HepG2 (cell line): ENCODE measurements around the gene COX7A1. TPM values are rescaled to one million over a fixed set of nuclear protein-coding genes. Genes with fewer than 3 reads are reported as not detected.

Experiments
- ATAC-seq: fragments of 200-7000 bp; cut with Tn5 transposase; 3 replicates; pipeline ENCODE4 v1.9.1; 2020; ENCODE audit warnings: mild to moderate bottlenecking, moderate library complexity
- BruUV-seq: library from RNA; stranded (reverse); fragments of 400-500 nt; replicated peaks from 2 replicates; lab custom pipeline; 2021; lab: Mats Ljungman, UMichigan
- CTCF ChIA-PET: fragments of 300-600 bp; formaldehyde crosslinking; extraction: SDS; loops from one replicate; lab custom pipeline; 2021; ENCODE audit warnings: low total read pairs, inconsistent platforms, low intra/inter-chr PET ratio; lab: Yijun Ruan, JAX
- POLR2A ChIA-PET: fragments of 350-600 bp; sonication (Branson Sonifier 250); formaldehyde crosslinking; loops from one replicate; lab custom pipeline; 2020; ENCODE audit warnings: antibody characterized with exemption, inconsistent platforms; lab: Yijun Ruan, JAX
- DNase-seq: peaks from one replicate; pipeline ENCODE4 v3.0.0-alpha.2; 2015; ENCODE audit warnings: low spot score
- FAIRE-seq: peaks from 3 replicates; lab custom pipeline; 2011; peaks lifted over from hg19 to GRCh38; lab: Jason Lieb, UNC
- H2AFZ ChIP-seq: one replicate; pipeline ENCODE4 v1.6.1; 2011; ENCODE audit warnings: low read length, inconsistent platforms
- H3K27ac ChIP-seq: fragments of 300-600 bp; 3 replicates; pipeline ENCODE4 v1.8.0; 2011; ENCODE audit warnings: mixed run types, mild to moderate bottlenecking, mixed read lengths, low read length, inconsistent platforms; ENCODE audit not compliant: insufficient read depth; ENCODE audit errors: extremely low read length
- H3K27me3 ChIP-seq, 2 experiments: fragments of 200-600 bp in 1 of 2; 2 replicates in 1 of 2; 3 replicates in 1 of 2; pipeline versions ENCODE4 v1.6.0 to v1.8.0; 2011; ENCODE audit warnings: low read length in 2 of 2, mild to moderate bottlenecking in 2 of 2, moderate library complexity in 2 of 2, inconsistent platforms in 1 of 2; ENCODE audit not compliant: insufficient read depth in 2 of 2, control insufficient read depth in 1 of 2
- H3K36me3 ChIP-seq, 2 experiments: fragments of 200-600 bp in 1 of 2; replicated peaks in 1 of 2; 2 replicates in 1 of 2; 3 replicates in 1 of 2; pipeline versions ENCODE4 v1.5.1 to v1.8.0; 2011; ENCODE audit warnings: low read length in 2 of 2, inconsistent platforms in 1 of 2; ENCODE audit not compliant: insufficient read depth in 2 of 2, control insufficient read depth in 1 of 2
- H3K4me1 ChIP-seq: 2 replicates; pipeline ENCODE4 v1.5.1; 2012; ENCODE audit warnings: low read length, inconsistent platforms; ENCODE audit not compliant: insufficient read depth
- H3K4me2 ChIP-seq: 2 replicates; pipeline ENCODE4 v1.6.0; 2011; ENCODE audit warnings: low read depth, low read length, inconsistent platforms
- H3K4me3 ChIP-seq, 3 experiments: fragments of 200-600 bp in 1 of 3; sonication (generic), shearing (Covaris generic) in 1 of 3; replicated peaks in 1 of 3; 2 replicates each; pipeline ENCODE4 v1.5.1; 2011 to 2016; ENCODE audit warnings: low read length in 3 of 3, inconsistent platforms in 2 of 3, low read depth in 2 of 3, mild to moderate bottlenecking in 2 of 3, control low read depth in 1 of 3, mixed read lengths in 1 of 3; ENCODE audit not compliant: insufficient read depth in 1 of 3
- H3K79me2 ChIP-seq: one replicate; pipeline ENCODE4 v1.6.1; 2011; ENCODE audit warnings: low read length, inconsistent platforms; ENCODE audit not compliant: insufficient read depth
- H3K9ac ChIP-seq: 2 replicates; pipeline ENCODE4 v1.6.0; 2011; ENCODE audit warnings: mild to moderate bottlenecking, low read depth, low read length, inconsistent platforms; ENCODE audit not compliant: insufficient read depth
- H3K9me3 ChIP-seq: 2 replicates; pipeline ENCODE4 v1.5.1; 2012; ENCODE audit warnings: mild to moderate bottlenecking, low read length
- H4K20me1 ChIP-seq: 2 replicates; pipeline ENCODE4 v1.6.0; 2011; ENCODE audit warnings: inconsistent platforms, mild to moderate bottlenecking, low read length, moderate library complexity; ENCODE audit not compliant: insufficient read depth
- AGO2 ChIP-seq: fragments of 200-400 bp; formaldehyde crosslinking; optimal IDR thresholded peaks from 2 replicates; pipeline ENCODE3; 2017; ENCODE audit warnings: mild to moderate bottlenecking, low read depth, low read length, moderate library complexity
- DMAP1 ChIP-seq: IDR thresholded peaks from 2 replicates; pipeline ENCODE4 v1.6.1; 2016
- HNRNPLL ChIP-seq: fragments of 200-400 bp; formaldehyde crosslinking; IDR thresholded peaks from 2 replicates; pipeline ENCODE4 v1.6.1; 2017; ENCODE audit warnings: mild to moderate bottlenecking, low read depth, low read length; ENCODE audit not compliant: poor library complexity, severe bottlenecking
- KDM3A ChIP-seq: IDR thresholded peaks from 2 replicates; pipeline ENCODE4 v1.6.1; 2018; ENCODE audit warnings: low read depth, missing compliant biosample characterization
- MIXL1 ChIP-seq: IDR thresholded peaks from 2 replicates; pipeline ENCODE4 v1.6.1; 2016
- NFRKB ChIP-seq: fragments of 450-650 bp; IDR thresholded peaks from 2 replicates; pipeline ENCODE4 v1.6.1; 2017
- ONECUT2 ChIP-seq: sonication (generic); formaldehyde crosslinking; IDR thresholded peaks from 2 replicates; pipeline ENCODE4 v1.4.0; 2020; ENCODE audit warnings: missing genetic modification reagents
- PBX2 ChIP-seq: IDR thresholded peaks from 2 replicates; pipeline ENCODE4 v1.6.1; 2016; ENCODE audit warnings: control low read depth
- POLR2G ChIP-seq: fragments of 200-400 bp; formaldehyde crosslinking; IDR thresholded peaks from 2 replicates; pipeline ENCODE4 v1.6.1; 2018; ENCODE audit warnings: mild to moderate bottlenecking, low read depth, low read length, moderate library complexity
- RBFOX2 ChIP-seq: fragments of 200-400 bp; formaldehyde crosslinking; IDR thresholded peaks from 2 replicates; pipeline ENCODE4 v1.6.1; 2017; ENCODE audit warnings: low read depth, mild to moderate bottlenecking, low read length
- RFX5 ChIP-seq: IDR thresholded peaks from 2 replicates; pipeline ENCODE4 v1.6.1; 2011; ENCODE audit warnings: low read depth, low read length, improper control_type of control experiment
- WGBS: methylation state at CpG from one replicate; pipeline ENCODE4 v1.1.6; 2017; ENCODE audit warnings: low lambda C conversion rate; 5-methylcytosine and 5-hydroxymethylcytosine counted together
- in situ Hi-C: cut with HindIII; loops from 2 replicates; pipeline ENCODE4 v1.10.0; 2017; ENCODE audit warnings: low pct_unique_long_range_greater_than_20kb; ENCODE audit not compliant: extremely low pct_ligation_motif_present
- intact Hi-C: fragments of 100-400 bp; cut with micrococcal nuclease; formaldehyde crosslinking; loops from one replicate; pipeline ENCODE4 v1.10.0; 2022; ENCODE audit not compliant: unreplicated experiment
- polyA plus RNA-seq, 8 experiments: library from polyadenylated mRNA; depleted of rRNA in 3 of 8; stranded (reverse) in 7 of 8; unstranded in 1 of 8; fragments of >200 nt; fragmentation: Illumina TruSeq in 4 of 8; extraction: Trizol in 4 of 8; gene quantifications; 2 replicates each; pipeline versions ENCODE4 v1.2.1 to v1.2.3, GENCODE V29; 2011 to 2016; ENCODE audit warnings: low read depth in 4 of 8, missing spikeins in 1 of 8, mixed read lengths in 1 of 8; ENCODE audit not compliant: insufficient read depth in 1 of 8
- total RNA-seq, 5 experiments: library from RNA; depleted of rRNA; stranded (reverse); fragments of >200 nt; fragmentation: Illumina TruSeq; extraction: Trizol; gene quantifications; 2 replicates each; pipeline ENCODE4 v1.2.3, GENCODE V29; 2016; ENCODE audit warnings: low read depth in 1 of 5
- TF ChIP-seq, protein P1 (sequence below): conservative IDR thresholded peaks from 2 replicates; pipeline ENCODE4 v1.6.1; 2018; ENCODE audit warnings: missing genetic modification reagents
- TF ChIP-seq, protein P2 (sequence below): sonication (generic); formaldehyde crosslinking; IDR thresholded peaks from 2 replicates; pipeline ENCODE4 v1.4.0; 2020; ENCODE audit warnings: missing genetic modification reagents

Gene COX7A1
- total and polyA plus RNA-seq, 2 of the 13 experiments (the other 11 are each of a cell fraction or from before 2014, with no cell fraction given), result not detected

DNA sequence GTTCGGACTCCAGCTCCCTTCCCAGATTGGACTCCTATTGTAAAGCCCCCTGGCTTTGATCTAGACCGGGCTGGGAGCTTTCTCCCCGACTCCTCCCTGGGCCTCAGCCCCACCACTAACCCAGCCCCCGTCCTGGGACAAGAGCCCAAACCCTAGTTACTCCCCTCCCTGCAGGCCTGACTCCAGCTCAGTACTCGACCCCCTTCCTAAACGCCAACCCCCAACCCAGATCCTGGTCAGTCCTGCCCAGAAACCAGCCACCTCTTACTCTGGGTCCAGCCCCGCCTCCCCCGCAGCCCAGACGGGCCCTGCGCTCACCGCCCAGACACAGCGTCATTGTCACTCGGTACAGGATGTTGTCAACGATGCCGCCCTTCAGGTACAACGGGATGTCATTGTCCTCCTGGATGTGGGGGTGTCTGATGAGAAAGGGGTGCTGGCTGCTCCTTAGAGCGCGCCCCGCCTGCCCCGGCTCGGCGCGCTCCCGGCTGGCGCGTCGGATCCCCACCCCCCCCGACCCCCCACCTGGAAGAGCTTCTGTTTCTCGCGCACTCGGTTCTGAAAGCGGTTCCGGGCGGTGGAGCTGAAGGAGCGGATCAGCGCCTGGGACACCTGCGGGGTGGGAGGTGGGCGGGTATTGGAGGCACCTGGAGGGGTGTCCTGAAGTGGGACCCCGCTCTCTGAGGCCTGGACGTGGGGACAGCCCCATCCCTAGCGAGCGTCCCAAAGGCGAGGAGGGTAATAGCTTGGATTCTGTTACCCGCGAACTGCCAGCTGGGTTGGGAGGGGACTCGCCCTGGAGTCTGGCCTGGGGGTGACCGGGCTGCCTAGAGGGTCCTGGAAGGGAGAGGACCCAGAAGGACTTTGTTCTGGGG lies 866 bp downstream of the COX7A1 start:
- DNase-seq (no peak), ATAC-seq (no peak), FAIRE-seq (no peak)
- Histone ChIP-seq H3K27me3 (no peaks in the 10 kb centered on the region), H3K9ac (no peak overlapping the region), H3K4me2 (no peak overlapping the region), H3K4me3 (no peak overlapping the region), H4K20me1 (no peaks in the 10 kb centered on the region), H3K79me2 (no peaks in the 10 kb centered on the region), H3K27ac (no peak overlapping the region), H3K4me1 (no peaks in the 10 kb centered on the region), H2AFZ (no peak overlapping the region), H3K9me3 (no peaks in the 10 kb centered on the region), H3K36me3 (peaks cover 18 to 37% of the 10 kb centered on the region in 2 experiments; a peak in 4 of 5 replicates)
- TF ChIP-seq NFRKB, result no peak
- TF ChIP-seq MIXL1 (CRISPR knock-in tag), result no peak
- TF ChIP-seq RFX5, result no peak
- no peak for TF ChIP-seq DMAP1 (CRISPR knock-in tag)
- TF ChIP-seq AGO2, result peak; percentile 67
- peak; percentile 20; the same call in 1 of the 2 replicates for TF ChIP-seq POLR2G
- TF ChIP-seq ONECUT2 (CRISPR knock-in tag), result no peak
- TF ChIP-seq, protein P1, sequence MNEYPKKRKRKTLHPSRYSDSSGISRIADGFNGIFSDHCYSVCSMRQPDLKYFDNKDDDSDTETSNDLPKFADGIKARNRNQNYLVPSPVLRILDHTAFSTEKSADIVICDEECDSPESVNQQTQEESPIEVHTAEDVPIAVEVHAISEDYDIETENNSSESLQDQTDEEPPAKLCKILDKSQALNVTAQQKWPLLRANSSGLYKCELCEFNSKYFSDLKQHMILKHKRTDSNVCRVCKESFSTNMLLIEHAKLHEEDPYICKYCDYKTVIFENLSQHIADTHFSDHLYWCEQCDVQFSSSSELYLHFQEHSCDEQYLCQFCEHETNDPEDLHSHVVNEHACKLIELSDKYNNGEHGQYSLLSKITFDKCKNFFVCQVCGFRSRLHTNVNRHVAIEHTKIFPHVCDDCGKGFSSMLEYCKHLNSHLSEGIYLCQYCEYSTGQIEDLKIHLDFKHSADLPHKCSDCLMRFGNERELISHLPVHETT (CRISPR knock-in tag), result no peak
- no peak for TF ChIP-seq PBX2 (CRISPR knock-in tag)
- TF ChIP-seq KDM3A (CRISPR knock-in tag), result no peak
- TF ChIP-seq, protein P2, sequence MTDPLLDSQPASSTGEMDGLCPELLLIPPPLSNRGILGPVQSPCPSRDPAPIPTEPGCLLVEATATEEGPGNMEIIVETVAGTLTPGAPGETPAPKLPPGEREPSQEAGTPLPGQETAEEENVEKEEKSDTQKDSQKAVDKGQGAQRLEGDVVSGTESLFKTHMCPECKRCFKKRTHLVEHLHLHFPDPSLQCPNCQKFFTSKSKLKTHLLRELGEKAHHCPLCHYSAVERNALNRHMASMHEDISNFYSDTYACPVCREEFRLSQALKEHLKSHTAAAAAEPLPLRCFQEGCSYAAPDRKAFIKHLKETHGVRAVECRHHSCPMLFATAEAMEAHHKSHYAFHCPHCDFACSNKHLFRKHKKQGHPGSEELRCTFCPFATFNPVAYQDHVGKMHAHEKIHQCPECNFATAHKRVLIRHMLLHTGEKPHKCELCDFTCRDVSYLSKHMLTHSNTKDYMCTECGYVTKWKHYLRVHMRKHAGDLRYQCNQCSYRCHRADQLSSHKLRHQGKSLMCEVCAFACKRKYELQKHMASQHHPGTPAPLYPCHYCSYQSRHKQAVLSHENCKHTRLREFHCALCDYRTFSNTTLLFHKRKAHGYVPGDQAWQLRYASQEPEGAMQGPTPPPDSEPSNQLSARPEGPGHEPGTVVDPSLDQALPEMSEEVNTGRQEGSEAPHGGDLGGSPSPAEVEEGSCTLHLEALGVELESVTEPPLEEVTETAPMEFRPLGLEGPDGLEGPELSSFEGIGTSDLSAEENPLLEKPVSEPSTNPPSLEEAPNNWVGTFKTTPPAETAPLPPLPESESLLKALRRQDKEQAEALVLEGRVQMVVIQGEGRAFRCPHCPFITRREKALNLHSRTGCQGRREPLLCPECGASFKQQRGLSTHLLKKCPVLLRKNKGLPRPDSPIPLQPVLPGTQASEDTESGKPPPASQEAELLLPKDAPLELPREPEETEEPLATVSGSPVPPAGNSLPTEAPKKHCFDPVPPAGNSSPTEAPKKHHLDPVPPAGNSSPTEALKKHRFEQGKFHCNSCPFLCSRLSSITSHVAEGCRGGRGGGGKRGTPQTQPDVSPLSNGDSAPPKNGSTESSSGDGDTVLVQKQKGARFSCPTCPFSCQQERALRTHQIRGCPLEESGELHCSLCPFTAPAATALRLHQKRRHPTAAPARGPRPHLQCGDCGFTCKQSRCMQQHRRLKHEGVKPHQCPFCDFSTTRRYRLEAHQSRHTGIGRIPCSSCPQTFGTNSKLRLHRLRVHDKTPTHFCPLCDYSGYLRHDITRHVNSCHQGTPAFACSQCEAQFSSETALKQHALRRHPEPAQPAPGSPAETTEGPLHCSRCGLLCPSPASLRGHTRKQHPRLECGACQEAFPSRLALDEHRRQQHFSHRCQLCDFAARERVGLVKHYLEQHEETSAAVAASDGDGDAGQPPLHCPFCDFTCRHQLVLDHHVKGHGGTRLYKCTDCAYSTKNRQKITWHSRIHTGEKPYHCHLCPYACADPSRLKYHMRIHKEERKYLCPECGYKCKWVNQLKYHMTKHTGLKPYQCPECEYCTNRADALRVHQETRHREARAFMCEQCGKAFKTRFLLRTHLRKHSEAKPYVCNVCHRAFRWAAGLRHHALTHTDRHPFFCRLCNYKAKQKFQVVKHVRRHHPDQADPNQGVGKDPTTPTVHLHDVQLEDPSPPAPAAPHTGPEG (CRISPR knock-in tag), result no peak
- TF ChIP-seq RBFOX2, result peak; percentile 47; the same call in 1 of the 2 replicates
- no peak for TF ChIP-seq HNRNPLL
- ChIA-PET CTCF (no interaction called here), POLR2A (no interaction called here)
- 97% methylated on average over 35 of the region's 47 CpGs for WGBS
- in situ Hi-C loops, result no loop called here
- BruUV-seq, result no TSS peak
- intact Hi-C loops, result no loop called here
